ENCODE measurements around the gene STYX. TPM values are rescaled to one million over a fixed set of nuclear protein-coding genes. Genes with fewer than 3 reads are reported as not detected.

The STYX gene
- 10 to 100 TPM; 25.1 to 29.5 TPM for total RNA-seq

GRCh38 chr14:52729925-52730708, at the start of gene STYX:
Gene STYX (plus strand): TSS chr14:52730166. CDS start chr14:52730475, 309 bp downstream.
- no peaks in the 10 kb centered on the region for H3K27me3 Mint-ChIP-seq
- peak within 1 kb of the TSS; percentile 94 for H3K4me3 Mint-ChIP-seq
- POLR2A ChIA-PET: interaction anchor here (0.7 to 2.0 kb wide), 14 partner anchors 10 to 178 kb away, joined by 3 to 11 read pairs (median 4); partner anchors contain the start of genes ERO1A, GPR137C and TXNDC16
- peaks cover 10% of the 10 kb centered on the region for H3K4me1 Mint-ChIP-seq
- peak within 1 kb of the TSS; percentile 86 for H3K27ac Mint-ChIP-seq
- H3K36me3 Mint-ChIP-seq: peaks cover 24% of the 10 kb centered on the region
- ATAC-seq (ENCODE audit: low read depth) (peak; percentile 94), DNase-seq (peak; percentile 98)
- H3K9me3 Mint-ChIP-seq: no peaks in the 10 kb centered on the region

GRCh38 chr14:52683985-52684520, 45.9 kb upstream of the STYX start:
- H3K9me3 Mint-ChIP-seq: no peaks in the 10 kb centered on the region
- H3K27ac Mint-ChIP-seq: no peak overlapping the region
- H3K4me3 Mint-ChIP-seq: no peak overlapping the region
- DNase-seq: no peak
- POLR2A ChIA-PET: interaction anchor here (1.0 kb wide), 1 partner anchor 11 kb away, joined by 4 read pairs; the partner anchor contains the start of gene ERO1A
- ATAC-seq (ENCODE audit: low read depth): no peak
- peaks cover 30% of the 10 kb centered on the region for H3K36me3 Mint-ChIP-seq
- H3K27me3 Mint-ChIP-seq: no peaks in the 10 kb centered on the region
- peaks cover 45% of the 10 kb centered on the region for H3K4me1 Mint-ChIP-seq

DNA sequence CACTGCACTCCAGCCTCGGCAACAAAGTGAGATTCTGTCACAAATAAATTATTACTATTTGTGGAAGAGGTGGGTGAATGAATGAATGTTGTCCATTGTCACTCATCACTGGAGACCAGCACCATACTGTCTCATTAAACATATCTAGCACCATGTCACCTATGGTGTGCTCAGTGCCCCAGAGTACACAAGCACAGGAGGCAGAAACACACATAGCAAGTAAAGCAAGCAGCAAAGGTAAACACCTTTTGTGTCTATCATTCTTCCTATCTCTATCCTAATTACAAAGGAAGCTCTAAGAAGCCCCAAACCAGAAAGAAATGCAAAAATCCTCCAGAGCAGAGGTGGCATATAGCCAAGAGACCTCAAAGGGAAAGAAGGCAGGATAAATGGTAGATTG, 43.8 kb upstream of the STYX start:
- Mint-ChIP-seq H3K27ac (peak overlapping the region; percentile 1), H3K4me3 (no peak overlapping the region), H3K36me3 (peaks cover 37% of the 10 kb centered on the region), H3K9me3 (no peaks in the 10 kb centered on the region), H3K4me1 (peaks cover 52% of the 10 kb centered on the region), H3K27me3 (no peaks in the 10 kb centered on the region)
- no peak for ATAC-seq (ENCODE audit: low read depth)
- DNase-seq: no peak
- POLR2A ChIA-PET: no interaction called here

GRCh38 chr14:52690983-52691760, 38.8 kb upstream of the STYX start:
- Mint-ChIP-seq H3K36me3 (peaks cover 51% of the 10 kb centered on the region), H3K27ac (peak overlapping the region; percentile 2), H3K9me3 (no peaks in the 10 kb centered on the region), H3K27me3 (no peaks in the 10 kb centered on the region), H3K4me3 (peak overlapping the region; percentile 82), H3K4me1 (peaks cover 57% of the 10 kb centered on the region)
- no peak for ATAC-seq (ENCODE audit: low read depth)
- POLR2A ChIA-PET: interaction anchor here (1.2 to 1.6 kb wide), 3 partner anchors 15 to 139 kb away, joined by 3 to 7 read pairs (median 4); partner anchors contain the start of genes GPR137C, PSMC6 and TXNDC16
- DNase-seq: no peak

DNA sequence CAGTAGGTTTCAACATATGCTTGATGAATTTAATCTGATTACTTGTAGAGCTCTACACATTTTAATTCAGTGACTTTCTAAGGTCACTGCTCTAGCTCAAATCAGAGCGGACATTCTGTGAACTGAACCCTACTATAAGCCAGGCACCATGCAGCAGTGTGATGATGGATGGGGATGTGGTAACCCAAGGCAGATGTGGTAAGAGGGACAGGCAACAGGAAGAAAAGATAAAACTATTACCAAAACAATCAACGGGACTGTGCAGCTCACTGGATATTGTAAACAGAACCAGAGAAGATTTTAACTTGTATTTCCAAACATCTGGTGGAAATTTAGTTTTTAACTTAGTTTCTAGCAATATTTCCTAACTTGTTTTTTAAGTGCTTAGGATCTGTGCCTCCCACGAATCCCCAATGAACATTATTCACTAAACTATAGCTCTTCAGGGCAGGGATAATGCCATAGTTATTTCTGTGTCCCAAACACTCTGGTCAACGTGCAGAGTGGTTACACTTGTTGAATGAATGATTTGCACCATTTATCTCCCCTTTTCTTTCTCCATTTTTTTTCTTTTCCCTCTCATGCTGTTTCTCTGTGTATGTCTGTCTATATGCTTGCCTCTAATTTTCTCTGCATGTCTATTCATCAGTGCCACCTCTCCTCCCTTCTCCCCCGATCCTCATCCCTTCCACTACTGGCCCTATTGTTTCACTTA, 37.6 kb upstream of the STYX start:
- Mint-ChIP-seq H3K36me3 (peaks cover 49% of the 10 kb centered on the region), H3K9me3 (no peaks in the 10 kb centered on the region), H3K27ac (peak overlapping the region; percentile 77), H3K4me1 (peaks cover 49% of the 10 kb centered on the region), H3K4me3 (peak overlapping the region; percentile 82), H3K27me3 (no peaks in the 10 kb centered on the region)
- ATAC-seq (ENCODE audit: low read depth) (peak; percentile 43), DNase-seq (no peak)
- POLR2A ChIA-PET: interaction anchor here (0.6 to 1.6 kb wide), 4 partner anchors 13 to 954 kb away, joined by 3 to 7 read pairs (median 4); partner anchors contain the start of genes GPR137C, PSMC6 and TXNDC16

DNA sequence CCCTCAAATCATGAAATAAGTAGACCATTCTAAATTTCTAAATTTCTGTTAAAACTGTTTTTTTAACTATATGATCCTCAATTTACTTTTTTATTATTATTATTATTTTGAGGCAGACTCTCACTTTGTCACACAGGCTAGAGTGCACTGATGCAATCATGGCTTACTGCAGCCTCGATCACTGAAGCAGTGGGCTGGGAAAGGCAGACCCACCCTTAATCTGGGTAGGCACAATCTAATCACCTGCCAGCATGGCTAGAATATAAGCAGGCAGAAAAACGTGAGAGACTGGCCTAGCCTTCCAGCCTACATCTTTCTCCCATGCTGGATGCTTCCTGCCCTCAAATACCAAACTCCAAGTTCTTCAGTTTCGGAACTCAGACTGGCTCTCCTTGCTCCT, 36.9 kb upstream of the STYX start:
- ATAC-seq (ENCODE audit: low read depth) (no peak), DNase-seq (no peak)
- Mint-ChIP-seq H3K9me3 (no peaks in the 10 kb centered on the region), H3K27me3 (no peaks in the 10 kb centered on the region), H3K4me1 (peaks cover 44% of the 10 kb centered on the region), H3K4me3 (peak overlapping the region; percentile 82), H3K36me3 (peaks cover 44% of the 10 kb centered on the region), H3K27ac (peak overlapping the region; percentile 77)
- POLR2A ChIA-PET: interaction anchor here (0.6 to 1.6 kb wide), 2 partner anchors 13 to 22 kb away, joined by 3 to 7 read pairs; no protein-coding TSS in a partner anchor

GRCh38 chr14:52693532-52693931, 36.4 kb upstream of the STYX start:
- Mint-ChIP-seq H3K4me3 (peak overlapping the region; percentile 82), H3K9me3 (no peaks in the 10 kb centered on the region), H3K27me3 (no peaks in the 10 kb centered on the region), H3K27ac (peak overlapping the region; percentile 79), H3K4me1 (peaks cover 40% of the 10 kb centered on the region), H3K36me3 (peaks cover 39% of the 10 kb centered on the region)
- ATAC-seq (ENCODE audit: low read depth) (no peak), DNase-seq (no peak)
- POLR2A ChIA-PET: interaction anchor here (0.6 kb wide), 1 partner anchor 22 kb away, joined by 3 read pairs; no protein-coding TSS in a partner anchor

GRCh38 chr14:52694761-52695480, 35.0 kb upstream of the STYX start:
- no peaks in the 10 kb centered on the region for H3K9me3 Mint-ChIP-seq
- peaks cover 33% of the 10 kb centered on the region for H3K36me3 Mint-ChIP-seq
- peak; percentile 66 for DNase-seq
- peaks cover 31% of the 10 kb centered on the region for H3K4me1 Mint-ChIP-seq
- H3K27ac Mint-ChIP-seq: peak overlapping the region; percentile 95
- ATAC-seq (ENCODE audit: low read depth): peak; percentile 53
- H3K27me3 Mint-ChIP-seq: no peaks in the 10 kb centered on the region
- POLR2A ChIA-PET: interaction anchor here (0.6 to 4.4 kb wide), 11 partner anchors 9 to 457 kb away, joined by 3 to 36 read pairs (median 6); partner anchors contain the start of genes GPR137C, PSMC6, PTGER2 and STYX
- peak overlapping the region; percentile 92 for H3K4me3 Mint-ChIP-seq

GRCh38 chr14:52695481-52696091, 34.4 kb upstream of the STYX start, which contains the start of gene ERO1A:
Gene ERO1A (minus strand): TSS chr14:52695558. CDS start chr14:52695481, 77 bp downstream.
- POLR2A ChIA-PET: interaction anchor here (0.6 to 4.4 kb wide), 11 partner anchors 9 to 457 kb away, joined by 3 to 36 read pairs (median 6); partner anchors contain the start of genes GPR137C, PSMC6, PTGER2 and STYX
- no peaks in the 10 kb centered on the region for H3K27me3 Mint-ChIP-seq
- peak within 1 kb of the TSS; percentile 95 for H3K27ac Mint-ChIP-seq

DNA sequence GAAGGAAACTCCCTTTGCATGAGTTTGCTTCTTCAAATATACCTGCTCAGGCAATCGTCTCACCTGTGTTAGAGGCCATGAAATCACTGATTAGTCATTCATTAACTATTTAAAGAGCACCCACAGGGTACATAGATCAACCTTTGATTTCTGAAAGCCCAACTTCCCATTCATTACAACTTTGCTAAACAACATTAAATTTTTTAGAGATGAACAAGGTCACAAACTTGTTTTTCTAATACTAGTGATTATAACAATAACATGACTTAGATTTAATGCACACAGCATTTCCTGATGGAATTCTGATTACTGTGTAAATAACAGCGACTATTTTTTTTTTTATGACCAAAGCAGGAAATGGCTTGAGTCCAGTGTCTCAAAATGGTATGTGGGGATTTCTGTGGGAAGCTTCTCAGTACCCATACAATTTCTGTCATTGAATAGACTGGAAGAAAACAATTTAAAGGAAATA, 29.2 kb upstream of the STYX start:
- no peaks in the 10 kb centered on the region for H3K27me3 Mint-ChIP-seq
- no peak for DNase-seq
- no peaks in the 10 kb centered on the region for H3K36me3 Mint-ChIP-seq
- ATAC-seq (ENCODE audit: low read depth): no peak
- H3K4me3 Mint-ChIP-seq: no peak overlapping the region
- POLR2A ChIA-PET: interaction anchor here (1.6 kb wide), 1 partner anchor 29 kb away, joined by 5 read pairs; no protein-coding TSS in a partner anchor
- no peak overlapping the region for H3K27ac Mint-ChIP-seq
- no peaks in the 10 kb centered on the region for H3K9me3 Mint-ChIP-seq
- peaks cover 9% of the 10 kb centered on the region for H3K4me1 Mint-ChIP-seq

More at GRCh38 chr14:52695481-52696091, 34.4 kb upstream of the STYX start, which contains the start of gene ERO1A:
- ATAC-seq (ENCODE audit: low read depth) (peak; percentile 68), DNase-seq (peak; percentile 83)
- Mint-ChIP-seq H3K4me3 (peak within 1 kb of the TSS; percentile 92), H3K36me3 (peaks cover 28% of the 10 kb centered on the region), H3K4me1 (peaks cover 27% of the 10 kb centered on the region), H3K9me3 (no peaks in the 10 kb centered on the region)

GRCh38 chr14:52701223-52701622, 28.7 kb upstream of the STYX start:
- Mint-ChIP-seq H3K36me3 (no peaks in the 10 kb centered on the region), H3K27me3 (no peaks in the 10 kb centered on the region), H3K27ac (no peak overlapping the region), H3K9me3 (no peaks in the 10 kb centered on the region), H3K4me3 (no peak overlapping the region), H3K4me1 (peaks cover 13% of the 10 kb centered on the region)
- POLR2A ChIA-PET: interaction anchor here (0.7 to 1.6 kb wide), 2 partner anchors 28 to 435 kb away, joined by 3 to 5 read pairs; no protein-coding TSS in a partner anchor
- ATAC-seq (ENCODE audit: low read depth) (no peak), DNase-seq (no peak)
